GM12878 (cell line): ENCODE data around the gene CLDN25. TPM values are rescaled to one million over a fixed set of nuclear protein-coding genes. Genes with fewer than 3 reads are reported as not detected.

Experiments used
- ATF3 ChIP-seq: IDR thresholded peaks from 2 replicates; pipeline ENCODE4 v1.6.1; 2011; ENCODE audit warnings: low read depth, mild to moderate bottlenecking, low read length, moderate library complexity, borderline replicate concordance; ENCODE audit errors: extremely low read depth
- CHD4 ChIP-seq: fragments of 200-600 bp; sonication (generic); IDR thresholded peaks from 2 replicates; pipeline ENCODE4 v1.6.1; 2016; ENCODE audit warnings: mild to moderate bottlenecking
- CTCF ChIP-seq, 3 experiments: IDR thresholded peaks in 2 of 3; conservative IDR thresholded peaks in 1 of 3; 2 replicates each; pipeline ENCODE4 v1.5.1; 2011; ENCODE audit warnings: low read depth in 3 of 3, low read length in 3 of 3, mild to moderate bottlenecking in 3 of 3, control low read depth in 2 of 3, moderate library complexity in 2 of 3, inconsistent platforms in 1 of 3, mixed read lengths in 1 of 3; ENCODE audit not compliant: control insufficient read depth in 2 of 3, insufficient read depth in 1 of 3; ENCODE audit errors: extremely low read depth in 1 of 3
- E2F4 ChIP-seq: IDR thresholded peaks from 2 replicates; pipeline ENCODE4 v1.6.1; 2012; ENCODE audit warnings: low read depth, low read length, improper control_type of control experiment
- HDAC6 ChIP-seq: fragments of 200-600 bp; sonication (generic); IDR thresholded peaks from one replicate; pipeline ENCODE4 v1.8.0; 2017; ENCODE audit warnings: antibody characterized with exemption; ENCODE audit not compliant: unreplicated experiment
- HSF1 ChIP-seq: fragments of 150-350 bp; IDR thresholded peaks from 2 replicates; pipeline ENCODE4 v1.6.1; 2014; ENCODE audit warnings: mild to moderate bottlenecking, low read depth, low read length
- MTA2 ChIP-seq: fragments of 450-650 bp; IDR thresholded peaks from 2 replicates; pipeline ENCODE4 v1.6.1; 2016; ENCODE audit warnings: low read depth, mild to moderate bottlenecking, moderate library complexity
- NFXL1 ChIP-seq: fragments of 450-650 bp; IDR thresholded peaks from 2 replicates; pipeline ENCODE4 v1.6.1; 2017; ENCODE audit warnings: antibody characterized with exemption, mild to moderate bottlenecking, borderline replicate concordance
- PRDM15 ChIP-seq: fragments of 450-650 bp; formaldehyde crosslinking; IDR thresholded peaks from 2 replicates; pipeline ENCODE4 v1.4.0; 2020; ENCODE audit warnings: mild to moderate bottlenecking, moderate library complexity
- RB1 ChIP-seq: fragments of 450-650 bp; formaldehyde crosslinking; IDR thresholded peaks from 2 replicates; pipeline ENCODE4 v1.6.1; 2017; ENCODE audit warnings: mild to moderate bottlenecking, borderline replicate concordance
- RUNX3 ChIP-seq: IDR thresholded peaks from 2 replicates; pipeline ENCODE4 v1.6.1; 2012; ENCODE audit warnings: low read length, inconsistent platforms
- SMAD5 ChIP-seq: IDR thresholded peaks from 2 replicates; pipeline ENCODE4 v1.6.1; 2016; ENCODE audit warnings: antibody characterized with exemption, low read depth
- SMARCA5 ChIP-seq: fragments of 450-650 bp; IDR thresholded peaks from 2 replicates; pipeline ENCODE4 v1.6.1; 2017; ENCODE audit warnings: mild to moderate bottlenecking
- SREBF1 ChIP-seq: IDR thresholded peaks from 2 replicates; pipeline ENCODE4 v1.6.1; 2012; ENCODE audit warnings: mild to moderate bottlenecking, low read length
- TAF1 ChIP-seq: IDR thresholded peaks from 2 replicates; pipeline ENCODE4 v1.6.1; 2011; ENCODE audit warnings: mild to moderate bottlenecking, low read depth, low read length, borderline replicate concordance
- USF2 ChIP-seq: IDR thresholded peaks from 2 replicates; pipeline ENCODE4 v1.6.1; 2011; ENCODE audit warnings: low read depth, low read length, improper control_type of control experiment, borderline replicate concordance
- ZBED1 ChIP-seq: IDR thresholded peaks from 2 replicates; pipeline ENCODE4 v1.6.1; 2016; ENCODE audit warnings: borderline replicate concordance
- ZNF24 ChIP-seq: fragments of 450-650 bp; IDR thresholded peaks from 2 replicates; pipeline ENCODE4 v1.6.1; 2017; ENCODE audit warnings: antibody characterized with exemption, mild to moderate bottlenecking
- ZNF274 ChIP-seq: IDR thresholded peaks from one replicate; pipeline ENCODE4 v1.8.0; 2011; ENCODE audit not compliant: insufficient read length, insufficient read depth
- ZNF622 ChIP-seq: fragments of 450-650 bp; IDR thresholded peaks from 2 replicates; pipeline ENCODE4 v1.6.1; 2017; ENCODE audit warnings: mild to moderate bottlenecking, inconsistent platforms
- ZZZ3 ChIP-seq: IDR thresholded peaks from 2 replicates; pipeline ENCODE4 v1.6.1; 2011; ENCODE audit warnings: low read depth; ENCODE audit not compliant: control insufficient read depth, insufficient read length
- polyA plus RNA-seq, 11 experiments: library from polyadenylated mRNA; depleted of rRNA in 4 of 11; unstranded in 6 of 11; stranded (reverse) in 5 of 11; fragments of >200 nt; fragmentation: Nextera tagmentation in 4 of 11; fragmentation: Illumina TruSeq in 1 of 11; extraction: Ambion mirVana in 4 of 11; extraction: Trizol in 1 of 11; gene quantifications; 1 replicate in 1 of 11; 2 replicates in 10 of 11; pipeline versions ENCODE4 v1.2.1 to v1.2.3, GENCODE V29; 2011 to 2016; ENCODE audit warnings: inconsistent platforms in 2 of 11, missing spikeins in 2 of 11, low read depth in 1 of 11
- total RNA-seq, 4 experiments: library from RNA; depleted of rRNA in 3 of 4; stranded (reverse); fragments of >200 nt in 3 of 4; fragmentation: Illumina TruSeq in 1 of 4; extraction: Trizol in 1 of 4; gene quantifications; 2 replicates each; pipeline versions ENCODE4 v1.2.1 to v1.2.3, GENCODE V29; 2013 to 2021

CLDN25 gene
- total and polyA plus RNA-seq, 10 of the 15 experiments (the other 5 are each of a cell fraction or from before 2014, with no cell fraction given) = not detected

GRCh38 chr11:113773416-113774173, 6.0 kb upstream of the CLDN25 start, which contains the start of gene ZW10 (continued):
- TF ChIP-seq PRDM15 (CRISPR knock-in tag) (no peak), E2F4 (peak; percentile 83), ZBED1 (no peak), RB1 (peak; percentile 86; the same call in 1 of the 2 replicates), CTCF (IDR thresholded peaks at IDR 0.05 in 2 of 3, conservative IDR thresholded peaks at IDR 0.05 in 1 of 3; ENCODE audit: control insufficient read depth in 2 of 3, extremely low read depth in 1 of 3, insufficient read depth in 1 of 3, low read depth in 3 of 3, low read length in 3 of 3) (peak; percentile 61 to 83 (median 67)), ZNF24 (no peak), ZNF274 (no peak), RUNX3 (peak; percentile 44; the same call in 1 of the 2 replicates), ATF3 (no peak), SMARCA5 (peak; percentile 57; the same call in 1 of the 2 replicates), USF2 (no peak), ZNF622 (no peak), ZZZ3 (no peak), HSF1 (no peak), SREBF1 (peak; percentile 63; the same call in 1 of the 2 replicates), NFXL1 (no peak), MTA2 (no peak), SMAD5 (no peak), HDAC6 (no peak), CHD4 (no peak), TAF1 (no peak; the same call in 1 of the 2 replicates)
